ENCODE measurements around the gene ATP1B3.

The ATP1B3 gene

GRCh38 chr3:141934354-141934753 lies 57.9 kb downstream of the ATP1B3 start:
- DNase-seq (ENCODE audit: insufficient read length, low spot score) (no peak), FAIRE-seq (no peak)
- TF ChIP-seq CTCF (IDR thresholded peaks at IDR 0.05; ENCODE audit: insufficient read depth, missing control alignments), result no peak

- no peak for TF ChIP-seq CTCF (IDR thresholded peaks at IDR 0.05; ENCODE audit: insufficient read depth, missing control alignments)
- DNase-seq (ENCODE audit: insufficient read length, low spot score) (no peak), FAIRE-seq (no peak)
Observed at GRCh38 chr3:141938011-141938500, 61.6 kb downstream of the ATP1B3 start.

GRCh38 chr3:141939759-141940158 lies 63.3 kb downstream of the ATP1B3 start:
- TF ChIP-seq CTCF (IDR thresholded peaks at IDR 0.05; ENCODE audit: insufficient read depth, missing control alignments), result no peak

GRCh38 chr3:141940194-141940776 lies 63.8 kb downstream of the ATP1B3 start:
- no peak for FAIRE-seq
- no peak for DNase-seq (ENCODE audit: insufficient read length, low spot score)
- peak; percentile 28 for TF ChIP-seq CTCF (IDR thresholded peaks at IDR 0.05; ENCODE audit: insufficient read depth, missing control alignments)

More at GRCh38 chr3:141939759-141940158, 63.3 kb downstream of the ATP1B3 start:
- DNase-seq (ENCODE audit: insufficient read length, low spot score), result no peak
- no peak for FAIRE-seq

GRCh38 chr3:141941093-141941492 lies 64.7 kb downstream of the ATP1B3 start:
- no peak for DNase-seq (ENCODE audit: insufficient read length, low spot score)
- no peak for TF ChIP-seq CTCF (IDR thresholded peaks at IDR 0.05; ENCODE audit: insufficient read depth, missing control alignments)
- FAIRE-seq, result no peak

GRCh38 chr3:141942006-141942405 lies 65.6 kb downstream of the ATP1B3 start:
- DNase-seq (ENCODE audit: insufficient read length, low spot score), result no peak
- TF ChIP-seq CTCF (IDR thresholded peaks at IDR 0.05; ENCODE audit: insufficient read depth, missing control alignments), result no peak
- FAIRE-seq, result no peak

- no peak for DNase-seq (ENCODE audit: insufficient read length, low spot score)
- FAIRE-seq, result no peak
- no peak for TF ChIP-seq CTCF (IDR thresholded peaks at IDR 0.05; ENCODE audit: insufficient read depth, missing control alignments)
Observed at GRCh38 chr3:141945726-141946485, 69.5 kb downstream of the ATP1B3 start.
